Ishikawa (cell line): ENCODE data around the gene ALX4.

Experiments used
- CEBPB ChIP-seq: IDR thresholded peaks from 2 replicates; pipeline ENCODE4 v1.6.1; 2012
- CREB1 ChIP-seq: IDR thresholded peaks from 2 replicates; pipeline ENCODE4 v1.6.1; 2012; ENCODE audit warnings: low read depth
- EGR1 ChIP-seq: IDR thresholded peaks from 2 replicates; pipeline ENCODE4 v1.6.1; 2012
- EP300 ChIP-seq: IDR thresholded peaks from 2 replicates; pipeline ENCODE4 v1.6.1; 2012; ENCODE audit warnings: borderline replicate concordance
- FOXM1 ChIP-seq: IDR thresholded peaks from 2 replicates; pipeline ENCODE4 v1.6.1; 2012; ENCODE audit warnings: low read depth, borderline replicate concordance
- NFIC ChIP-seq: IDR thresholded peaks from 2 replicates; pipeline ENCODE4 v1.6.1; 2012
- RAD21 ChIP-seq: IDR thresholded peaks from 2 replicates; pipeline ENCODE4 v1.6.1; 2012; ENCODE audit warnings: low read depth
- TAF1 ChIP-seq: IDR thresholded peaks from 2 replicates; pipeline ENCODE4 v1.6.1; 2012; ENCODE audit warnings: low read depth, mild to moderate bottlenecking
- TCF12 ChIP-seq: IDR thresholded peaks from 2 replicates; pipeline ENCODE4 v1.6.1; 2012; ENCODE audit warnings: low read depth
- TEAD4 ChIP-seq: IDR thresholded peaks from 2 replicates; pipeline ENCODE4 v1.6.1; 2012
- YY1 ChIP-seq: IDR thresholded peaks from 2 replicates; pipeline ENCODE4 v1.6.1; 2012; ENCODE audit warnings: low read depth
- ZBTB7A ChIP-seq: IDR thresholded peaks from 2 replicates; pipeline ENCODE4 v1.6.1; 2012; ENCODE audit warnings: low read depth
- TF ChIP-seq, protein P1 (sequence below): IDR thresholded peaks from 2 replicates; pipeline ENCODE4 v1.6.1; 2012
- TF ChIP-seq, protein P2 (sequence below): IDR thresholded peaks from 2 replicates; pipeline ENCODE4 v1.6.1; 2012
- TF ChIP-seq, protein P3 (sequence below): IDR thresholded peaks from 2 replicates; pipeline ENCODE4 v1.6.1; 2012; ENCODE audit warnings: low read depth, mild to moderate bottlenecking

The ALX4 gene

DNA sequence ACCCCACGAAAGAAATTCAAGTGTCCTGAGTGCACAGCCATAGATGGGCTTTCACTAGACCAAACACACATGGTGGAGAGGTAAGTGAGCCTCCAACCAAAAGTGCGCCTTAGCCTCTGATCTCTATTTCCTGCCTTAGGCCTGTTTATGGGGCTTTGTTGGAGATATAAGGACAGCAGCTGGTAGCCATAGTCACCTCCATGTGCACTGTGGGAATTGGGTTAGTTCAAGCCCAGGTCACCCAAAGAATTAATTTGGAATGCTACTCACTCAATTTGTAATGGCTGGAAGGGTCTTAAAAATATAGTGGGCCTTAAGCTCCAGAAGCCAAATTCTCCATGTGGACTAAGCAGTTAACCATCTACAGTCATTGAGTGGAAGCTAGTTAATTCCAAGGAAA is 73.6 kb downstream of the ALX4 start:
- TF ChIP-seq RAD21 = no peak
- TF ChIP-seq, protein P1, sequence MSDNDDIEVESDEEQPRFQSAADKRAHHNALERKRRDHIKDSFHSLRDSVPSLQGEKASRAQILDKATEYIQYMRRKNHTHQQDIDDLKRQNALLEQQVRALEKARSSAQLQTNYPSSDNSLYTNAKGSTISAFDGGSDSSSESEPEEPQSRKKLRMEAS = no peak
- no peak for TF ChIP-seq FOXM1
- TF ChIP-seq YY1 = no peak
- TF ChIP-seq CREB1 = no peak
- TF ChIP-seq EGR1 = no peak
- TF ChIP-seq, protein P2, sequence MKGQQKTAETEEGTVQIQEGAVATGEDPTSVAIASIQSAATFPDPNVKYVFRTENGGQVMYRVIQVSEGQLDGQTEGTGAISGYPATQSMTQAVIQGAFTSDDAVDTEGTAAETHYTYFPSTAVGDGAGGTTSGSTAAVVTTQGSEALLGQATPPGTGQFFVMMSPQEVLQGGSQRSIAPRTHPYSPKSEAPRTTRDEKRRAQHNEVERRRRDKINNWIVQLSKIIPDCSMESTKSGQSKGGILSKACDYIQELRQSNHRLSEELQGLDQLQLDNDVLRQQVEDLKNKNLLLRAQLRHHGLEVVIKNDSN = no peak
- TF ChIP-seq TAF1 = no peak
- TF ChIP-seq TCF12 = no peak
- TF ChIP-seq NFIC = no peak
- no peak for TF ChIP-seq ZBTB7A
- TF ChIP-seq, protein P3, sequence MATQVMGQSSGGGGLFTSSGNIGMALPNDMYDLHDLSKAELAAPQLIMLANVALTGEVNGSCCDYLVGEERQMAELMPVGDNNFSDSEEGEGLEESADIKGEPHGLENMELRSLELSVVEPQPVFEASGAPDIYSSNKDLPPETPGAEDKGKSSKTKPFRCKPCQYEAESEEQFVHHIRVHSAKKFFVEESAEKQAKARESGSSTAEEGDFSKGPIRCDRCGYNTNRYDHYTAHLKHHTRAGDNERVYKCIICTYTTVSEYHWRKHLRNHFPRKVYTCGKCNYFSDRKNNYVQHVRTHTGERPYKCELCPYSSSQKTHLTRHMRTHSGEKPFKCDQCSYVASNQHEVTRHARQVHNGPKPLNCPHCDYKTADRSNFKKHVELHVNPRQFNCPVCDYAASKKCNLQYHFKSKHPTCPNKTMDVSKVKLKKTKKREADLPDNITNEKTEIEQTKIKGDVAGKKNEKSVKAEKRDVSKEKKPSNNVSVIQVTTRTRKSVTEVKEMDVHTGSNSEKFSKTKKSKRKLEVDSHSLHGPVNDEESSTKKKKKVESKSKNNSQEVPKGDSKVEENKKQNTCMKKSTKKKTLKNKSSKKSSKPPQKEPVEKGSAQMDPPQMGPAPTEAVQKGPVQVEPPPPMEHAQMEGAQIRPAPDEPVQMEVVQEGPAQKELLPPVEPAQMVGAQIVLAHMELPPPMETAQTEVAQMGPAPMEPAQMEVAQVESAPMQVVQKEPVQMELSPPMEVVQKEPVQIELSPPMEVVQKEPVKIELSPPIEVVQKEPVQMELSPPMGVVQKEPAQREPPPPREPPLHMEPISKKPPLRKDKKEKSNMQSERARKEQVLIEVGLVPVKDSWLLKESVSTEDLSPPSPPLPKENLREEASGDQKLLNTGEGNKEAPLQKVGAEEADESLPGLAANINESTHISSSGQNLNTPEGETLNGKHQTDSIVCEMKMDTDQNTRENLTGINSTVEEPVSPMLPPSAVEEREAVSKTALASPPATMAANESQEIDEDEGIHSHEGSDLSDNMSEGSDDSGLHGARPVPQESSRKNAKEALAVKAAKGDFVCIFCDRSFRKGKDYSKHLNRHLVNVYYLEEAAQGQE = no peak
- no peak for TF ChIP-seq TEAD4
- no peak for TF ChIP-seq EP300
- TF ChIP-seq CEBPB = no peak

DNA sequence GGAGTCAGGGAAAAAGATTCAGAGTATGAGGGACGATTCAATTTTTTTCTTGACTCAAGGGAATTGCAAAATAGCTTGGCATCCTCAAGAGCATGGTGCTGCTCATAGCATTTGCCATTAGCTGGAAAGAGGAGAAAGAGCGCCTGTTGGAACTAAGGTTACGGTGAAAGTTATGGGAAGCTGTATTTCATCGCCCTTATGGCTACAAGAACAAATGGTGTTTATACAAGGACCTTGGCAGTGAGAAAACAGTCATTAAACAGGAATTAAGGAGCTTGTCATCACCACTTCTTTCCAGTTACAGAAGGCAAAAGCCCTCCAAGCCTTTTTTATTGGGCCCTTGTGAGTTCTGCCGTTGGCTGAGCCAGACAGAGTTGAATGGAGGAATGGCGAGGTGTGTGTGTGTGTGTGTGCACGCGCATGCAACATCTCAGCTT is 74.2 kb downstream of the ALX4 start:
- TF ChIP-seq EP300 (no peak), EGR1 (no peak), RAD21 (no peak), TCF12 (no peak), CEBPB (no peak), TAF1 (no peak), NFIC (no peak), FOXM1 (no peak), YY1 (no peak), CREB1 (no peak), TEAD4 (no peak), ZBTB7A (no peak)
- TF ChIP-seq, protein P3 = no peak
- TF ChIP-seq, protein P1 = no peak
- TF ChIP-seq, protein P2 = no peak

DNA sequence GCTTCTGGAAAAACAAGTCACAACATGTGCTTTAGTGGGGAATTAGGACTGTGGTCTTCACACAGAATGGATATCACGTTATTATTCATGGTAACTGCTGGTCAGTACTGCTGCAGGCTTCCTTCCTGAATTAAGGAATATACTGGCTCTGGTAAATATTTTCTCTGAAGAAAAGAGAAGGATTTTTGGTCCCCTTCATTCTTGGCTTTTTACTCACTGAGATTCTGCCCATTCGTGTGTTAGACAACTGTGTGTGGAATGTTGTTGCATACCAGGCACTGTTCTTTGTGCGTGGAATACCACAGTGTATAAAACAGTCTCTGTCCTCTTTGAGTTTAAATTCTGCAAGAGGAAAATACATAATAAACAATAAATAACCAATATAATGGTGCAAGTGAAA is 80.3 kb downstream of the ALX4 start:
- TF ChIP-seq YY1 (no peak), RAD21 (no peak), NFIC (no peak), EGR1 (no peak), CREB1 (no peak), ZBTB7A (no peak), TAF1 (no peak), TEAD4 (no peak), EP300 (no peak), FOXM1 (no peak), TCF12 (no peak), CEBPB (no peak)
- TF ChIP-seq, protein P3 = no peak
- TF ChIP-seq, protein P2 = no peak
- TF ChIP-seq, protein P1 = no peak

DNA sequence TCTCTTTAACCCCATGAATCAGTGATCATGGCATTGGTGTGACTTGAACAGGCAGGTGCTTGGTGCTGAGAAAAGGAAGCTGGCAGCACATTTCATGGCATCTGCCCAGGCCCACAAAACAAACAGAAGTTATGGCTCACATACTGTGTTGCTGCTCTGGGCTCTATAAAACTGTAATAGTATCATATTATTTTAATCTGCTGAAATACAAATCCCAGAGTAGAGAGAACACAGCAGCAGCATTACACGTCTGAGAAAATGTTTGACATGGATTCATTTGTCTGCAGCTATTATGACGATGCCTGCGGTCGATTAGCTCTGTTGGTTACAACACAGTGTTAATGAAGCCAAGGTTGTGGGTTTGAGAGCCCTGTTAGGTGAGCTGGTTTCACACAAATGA is 80.8 kb downstream of the ALX4 start:
- TF ChIP-seq TEAD4 = no peak
- TF ChIP-seq EP300 = no peak
- TF ChIP-seq, protein P2 = no peak
- TF ChIP-seq, protein P3 = no peak
- TF ChIP-seq TAF1 = no peak
- TF ChIP-seq CREB1 = no peak
- TF ChIP-seq YY1 = no peak
- TF ChIP-seq TCF12 = no peak
- TF ChIP-seq, protein P1 = no peak
- no peak for TF ChIP-seq ZBTB7A
- TF ChIP-seq EGR1 = no peak
- TF ChIP-seq RAD21 = no peak
- TF ChIP-seq CEBPB = no peak
- TF ChIP-seq FOXM1 = no peak
- no peak for TF ChIP-seq NFIC
